ENCODE measurements around the gene DDX18.

GRCh38 chr2:117776888-117777287, 37.6 kb upstream of the DDX18 start:
- TF ChIP-seq POLR2AphosphoS5 (IDR thresholded peaks at IDR 0.05) = no peak
- no peak for TF ChIP-seq CTCF (IDR thresholded peaks at IDR 0.05)
